PC-3 (cell line): ENCODE measurements around the gene HS3ST2.

Experiments used
- CTCF ChIP-seq: fragments of 300-600 bp; sonication (generic); conservative IDR thresholded peaks from 2 replicates; pipeline ENCODE4 v1.5.1; 2017; ENCODE audit warnings: antibody characterized with exemption, low read depth, mild to moderate bottlenecking, low read length
- EZH2 ChIP-seq: fragments of 300-600 bp; sonication (generic); IDR thresholded peaks from one replicate; pipeline ENCODE4 v1.6.1; 2017; ENCODE audit warnings: antibody characterized with exemption, mild to moderate bottlenecking, low read length; ENCODE audit not compliant: unreplicated experiment

DNA sequence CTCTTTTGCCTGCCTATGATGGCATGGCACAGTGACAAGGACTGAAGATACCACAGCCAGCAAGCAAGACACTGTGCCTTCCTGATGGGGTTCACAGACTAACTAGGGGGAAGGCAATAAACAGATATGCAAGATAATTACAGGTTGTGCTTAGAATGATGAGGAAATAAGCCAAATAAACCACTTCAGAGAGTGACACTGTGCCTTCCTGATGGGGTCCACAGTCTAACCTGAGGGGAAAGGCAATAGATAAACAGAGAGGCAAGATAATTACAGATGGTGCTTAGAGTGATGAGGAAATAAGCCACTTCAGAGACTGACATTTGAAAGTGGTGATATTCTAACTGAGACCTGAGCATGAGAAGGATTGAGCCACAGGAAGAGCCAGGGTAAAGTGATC, 84.2 kb downstream of the HS3ST2 start:
- TF ChIP-seq CTCF (no peak), EZH2 (no peak)
